ENCODE results near the gene STAB1. TPM values are rescaled to one million over a fixed set of nuclear protein-coding genes. Genes with fewer than 3 reads are reported as not detected.

STAB1 gene
- polyA plus RNA-seq, 2 of the 4 experiments (the other 2 are of a cell fraction) = not detected

DNA sequence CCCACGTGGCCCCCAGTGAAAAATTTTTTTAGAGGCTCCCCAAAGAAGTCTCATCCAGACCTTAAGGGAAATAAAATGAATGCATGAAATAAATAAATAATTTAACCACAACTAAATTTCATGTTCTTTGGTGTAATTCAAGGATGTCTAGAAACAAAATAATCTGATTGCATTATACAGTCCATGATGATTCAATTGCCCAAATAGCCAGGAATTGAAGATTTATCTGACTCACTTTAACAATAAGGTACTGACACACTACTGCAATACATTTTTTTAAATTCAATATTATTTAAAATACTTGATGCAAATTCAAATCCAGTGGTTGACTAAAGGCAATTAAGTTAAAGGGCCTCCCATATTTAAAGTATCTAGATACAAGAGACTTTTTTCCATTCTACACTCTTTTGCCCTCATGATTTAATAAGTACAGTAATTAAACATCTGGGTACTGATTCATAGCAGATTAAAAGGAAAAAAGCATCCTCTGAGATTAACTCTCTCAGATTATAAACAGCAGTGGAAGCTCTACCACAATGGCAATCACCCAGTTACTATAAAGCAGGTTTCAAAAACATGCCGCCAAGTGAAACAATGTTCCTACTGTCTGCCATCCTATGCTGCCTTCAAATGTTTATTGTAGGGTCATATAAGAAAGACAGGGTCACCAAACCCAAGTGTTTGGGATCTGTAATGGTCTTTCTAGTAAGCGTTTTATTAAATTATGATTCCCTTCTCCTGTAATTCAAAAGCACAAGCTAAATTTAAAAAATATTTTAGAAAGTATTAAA is 51.2 kb downstream of the STAB1 start:
- no peak overlapping the region for H3K27ac ChIP-seq
- no peak for FAIRE-seq

GRCh38 chr3:52547143-52547542 is 52.0 kb downstream of the STAB1 start:
- H3K9me3 ChIP-seq = no peaks in the 10 kb centered on the region
- no peak overlapping the region for H3K4me2 ChIP-seq
- FAIRE-seq (no peak), ATAC-seq (no peak), DNase-seq (ENCODE audit: low read depth in 1 of 2, low spot score in 1 of 2) (no peak)
- peaks cover 3% of the 10 kb centered on the region; the same call in 1 of the 3 replicates for H3K4me1 ChIP-seq
- CTCF ChIA-PET = interaction anchor here (0.6 kb wide), 1 partner anchor 135 kb away, joined by 3 read pairs; no protein-coding TSS in a partner anchor
- WGBS (ENCODE audit: missing lambda C conversion rate) = 72% methylated on average over 2 of the region's 2 CpGs
- TF ChIP-seq PBX3 (IDR thresholded peaks at IDR 0.05) (no peak), RAD21 (conservative IDR thresholded peaks at IDR 0.05 in 1 of 2, IDR thresholded peaks at IDR 0.05 in 1 of 2) (no peak), ZFP36 (IDR thresholded peaks at IDR 0.05; ENCODE audit: borderline replicate concordance, partially characterized antibody) (no peak), TFCP2L1 (CRISPR knock-in tag; IDR thresholded peaks at IDR 0.05) (no peak), SMC3 (IDR thresholded peaks at IDR 0.05) (no peak)
- TF ChIP-seq, protein P1, sequence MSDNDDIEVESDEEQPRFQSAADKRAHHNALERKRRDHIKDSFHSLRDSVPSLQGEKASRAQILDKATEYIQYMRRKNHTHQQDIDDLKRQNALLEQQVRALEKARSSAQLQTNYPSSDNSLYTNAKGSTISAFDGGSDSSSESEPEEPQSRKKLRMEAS (IDR thresholded peaks at IDR 0.05) = no peak
- H3K27ac ChIP-seq = no peak overlapping the region
- POLR2A ChIA-PET = interaction anchor here (1.4 kb wide), 1 partner anchor 11 kb away, joined by 3 read pairs; no protein-coding TSS in a partner anchor
- no peak overlapping the region for H3K4me3 ChIP-seq

More for the DNA sequence above, 51.2 kb downstream of the STAB1 start:
- 91% methylated on average over 3 of the region's 3 CpGs for WGBS (ENCODE audit: missing lambda C conversion rate)
- Histone ChIP-seq H3K4me2 (no peak overlapping the region), H3K4me3 (no peak overlapping the region), H3K9me3 (no peaks in the 10 kb centered on the region), H3K4me1 (no peaks in the 10 kb centered on the region)
- ATAC-seq = no peak
- ChIA-PET POLR2A (interaction anchor here (1.4 kb wide), 1 partner anchor 10 kb away, joined by 3 read pairs; no protein-coding TSS in a partner anchor), CTCF (no interaction called here)
- TF ChIP-seq GATA3 (IDR thresholded peaks at IDR 0.05; ENCODE audit: borderline replicate concordance) (no peak), RFX5 (IDR thresholded peaks at IDR 0.05) (no peak), FOXS1 (CRISPR knock-in tag; IDR thresholded peaks at IDR 0.05) (no peak), HES2 (IDR thresholded peaks at IDR 0.05) (no peak), MAZ (IDR thresholded peaks at IDR 0.05; ENCODE audit: borderline replicate concordance, low read depth, low read length) (no peak), HEYL (CRISPR knock-in tag; IDR thresholded peaks at IDR 0.05) (no peak), NFE2L2 (conservative IDR thresholded peaks at IDR 0.05; ENCODE audit: low read length) (no peak)
- TF ChIP-seq, protein P2, sequence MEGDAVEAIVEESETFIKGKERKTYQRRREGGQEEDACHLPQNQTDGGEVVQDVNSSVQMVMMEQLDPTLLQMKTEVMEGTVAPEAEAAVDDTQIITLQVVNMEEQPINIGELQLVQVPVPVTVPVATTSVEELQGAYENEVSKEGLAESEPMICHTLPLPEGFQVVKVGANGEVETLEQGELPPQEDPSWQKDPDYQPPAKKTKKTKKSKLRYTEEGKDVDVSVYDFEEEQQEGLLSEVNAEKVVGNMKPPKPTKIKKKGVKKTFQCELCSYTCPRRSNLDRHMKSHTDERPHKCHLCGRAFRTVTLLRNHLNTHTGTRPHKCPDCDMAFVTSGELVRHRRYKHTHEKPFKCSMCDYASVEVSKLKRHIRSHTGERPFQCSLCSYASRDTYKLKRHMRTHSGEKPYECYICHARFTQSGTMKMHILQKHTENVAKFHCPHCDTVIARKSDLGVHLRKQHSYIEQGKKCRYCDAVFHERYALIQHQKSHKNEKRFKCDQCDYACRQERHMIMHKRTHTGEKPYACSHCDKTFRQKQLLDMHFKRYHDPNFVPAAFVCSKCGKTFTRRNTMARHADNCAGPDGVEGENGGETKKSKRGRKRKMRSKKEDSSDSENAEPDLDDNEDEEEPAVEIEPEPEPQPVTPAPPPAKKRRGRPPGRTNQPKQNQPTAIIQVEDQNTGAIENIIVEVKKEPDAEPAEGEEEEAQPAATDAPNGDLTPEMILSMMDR (IDR thresholded peaks at IDR 0.05) = no peak
- no peak for DNase-seq (ENCODE audit: low read depth in 1 of 2, low spot score in 1 of 2)

DNA sequence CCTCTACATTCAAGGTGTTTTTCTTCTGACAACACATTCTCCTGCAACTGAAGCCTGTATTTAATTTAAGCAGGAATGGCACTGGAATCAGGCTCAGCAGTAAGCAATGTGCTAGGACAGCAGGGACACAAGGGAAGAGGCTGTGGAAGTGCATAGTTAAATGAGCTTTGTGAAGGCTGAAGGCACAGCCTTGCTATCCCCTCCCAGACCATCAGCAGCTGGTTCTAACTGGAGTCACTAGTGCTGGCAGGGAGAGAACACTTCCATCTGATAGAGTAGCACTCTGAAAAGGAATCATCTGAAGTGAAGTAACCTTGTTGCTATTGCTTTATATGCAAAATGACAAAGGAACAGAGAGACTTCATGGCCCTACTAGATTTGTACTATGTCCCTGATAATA is 56.0 kb downstream of the STAB1 start:
- no peak for DNase-seq (ENCODE audit: low read depth in 1 of 2, low spot score in 1 of 2)
- TF ChIP-seq KDM5A (IDR thresholded peaks at IDR 0.05) (no peak), RAD21 (conservative IDR thresholded peaks at IDR 0.05 in 1 of 2, IDR thresholded peaks at IDR 0.05 in 1 of 2) (no peak), ESRRA (IDR thresholded peaks at IDR 0.05; ENCODE audit: borderline replicate concordance, low read length) (no peak)
- FAIRE-seq = no peak
- H3K4me1 ChIP-seq = peaks cover 9% of the 10 kb centered on the region; the same call in 1 of the 3 replicates
- no peak overlapping the region for H3K27ac ChIP-seq
- no peaks in the 10 kb centered on the region for H3K9me3 ChIP-seq
- ChIA-PET CTCF (interaction anchor here (0.9 to 1.8 kb wide), 2 partner anchors 9 to 79 kb away, joined by 3 to 4 read pairs; no protein-coding TSS in a partner anchor), POLR2A (interaction anchor here (1.8 kb wide), 1 partner anchor 15 kb away, joined by 5 read pairs; the partner anchor contains the start of gene UQCC5)
- H3K4me3 ChIP-seq = no peak overlapping the region
- H3K4me2 ChIP-seq = no peak overlapping the region
- ATAC-seq = no peak
